K562 (cell line): ENCODE measurements around the gene DKC1. TPM values are rescaled to one million over a fixed set of nuclear protein-coding genes. Genes with fewer than 3 reads are reported as not detected.

Source experiments
- CEBPZ ChIP-seq: fragments of 150-350 bp; IDR thresholded peaks from 2 replicates; pipeline ENCODE4 v1.6.1; 2014; ENCODE audit warnings: low read depth, mild to moderate bottlenecking, low read length, borderline replicate concordance
- CREB5 ChIP-seq: fragments of 250-450 bp; sonication (Bioruptor Pico); IDR thresholded peaks from 2 replicates; pipeline ENCODE4 v1.5.0; 2020; ENCODE audit warnings: mild to moderate bottlenecking
- DNMT1 ChIP-seq: fragments of 450-650 bp; IDR thresholded peaks from 2 replicates; pipeline ENCODE4 v1.6.1; 2016; ENCODE audit warnings: antibody characterized with exemption, mild to moderate bottlenecking
- E2F4 ChIP-seq: sonication (generic); formaldehyde crosslinking; IDR thresholded peaks from 2 replicates; pipeline ENCODE4 v1.8.0; 2022; ENCODE audit warnings: mild to moderate bottlenecking, low read depth, missing genetic modification reagents
- FOXJ2 ChIP-seq: fragments of 200-800 bp; sonication (Bioruptor generic); IDR thresholded peaks from 2 replicates; pipeline ENCODE4 v1.6.1; 2016; ENCODE audit warnings: missing genetic modification characterization, missing compliant biosample characterization
- KDM2B ChIP-seq: fragments of 250-450 bp; sonication (Bioruptor Pico); IDR thresholded peaks from 2 replicates; pipeline ENCODE4 v1.8.0; 2021; ENCODE audit warnings: mild to moderate bottlenecking, moderate library complexity
- MTA3 ChIP-seq: fragments of 450-650 bp; formaldehyde crosslinking; IDR thresholded peaks from 2 replicates; pipeline ENCODE4 v1.6.1; 2017; ENCODE audit warnings: mild to moderate bottlenecking, borderline replicate concordance
- NCOA4 ChIP-seq: fragments of 450-650 bp; IDR thresholded peaks from 2 replicates; pipeline ENCODE4 v1.6.1; 2018; ENCODE audit warnings: mild to moderate bottlenecking; ENCODE audit not compliant: partially characterized antibody
- OTX1 ChIP-seq: fragments of 450-650 bp; formaldehyde crosslinking; IDR thresholded peaks from 2 replicates; pipeline ENCODE4 v1.4.0; 2022; ENCODE audit warnings: mild to moderate bottlenecking
- RBM17 ChIP-seq: fragments of 200-400 bp; formaldehyde crosslinking; IDR thresholded peaks from 2 replicates; pipeline ENCODE4 v1.6.1; 2017; ENCODE audit warnings: low read depth, mild to moderate bottlenecking, low read length, borderline replicate concordance
- SIRT6 ChIP-seq: IDR thresholded peaks from one replicate; pipeline ENCODE4 v1.6.1; 2012; ENCODE audit warnings: low read depth, mild to moderate bottlenecking, control low read depth, inconsistent platforms, low read length, moderate library complexity
- SMARCA5 ChIP-seq: fragments of 450-650 bp; IDR thresholded peaks from 2 replicates; pipeline ENCODE4 v1.6.1; 2016
- TBL1XR1 ChIP-seq, 2 experiments: IDR thresholded peaks; 2 replicates each; pipeline ENCODE4 v1.6.1; 2012; ENCODE audit warnings: improper control_type of control experiment in 2 of 2, low read length in 2 of 2, mild to moderate bottlenecking in 1 of 2
- TRIM25 ChIP-seq: fragments of 450-650 bp; IDR thresholded peaks from 2 replicates; pipeline ENCODE4 v1.7.0; 2016; ENCODE audit warnings: borderline replicate concordance
- ZNF280B ChIP-seq: fragments of 250-450 bp; sonication (Bioruptor Pico); IDR thresholded peaks from 2 replicates; pipeline ENCODE4 v1.5.1; 2021; ENCODE audit warnings: mild to moderate bottlenecking
- ZNF57 ChIP-seq: fragments of 450-650 bp; formaldehyde crosslinking; IDR thresholded peaks from 2 replicates; pipeline ENCODE4 v1.4.0; 2020; ENCODE audit warnings: mild to moderate bottlenecking, moderate library complexity
- ZNF696 ChIP-seq: fragments of 250-450 bp; sonication (Bioruptor Pico); conservative IDR thresholded peaks from 2 replicates; pipeline ENCODE4 v1.4.0; 2020; ENCODE audit warnings: mild to moderate bottlenecking, moderate library complexity
- ZSCAN29 ChIP-seq: fragments of 450-650 bp; IDR thresholded peaks from 2 replicates; pipeline ENCODE4 v1.6.1; 2017
- polyA plus RNA-seq, 8 experiments: library from polyadenylated mRNA; depleted of rRNA in 4 of 8; stranded (reverse) in 5 of 8; unstranded in 3 of 8; fragments of >200 nt; fragmentation: Nextera tagmentation in 2 of 8; fragmentation: Illumina TruSeq in 1 of 8; extraction: Ambion mirVana in 2 of 8; extraction: Trizol in 1 of 8; gene quantifications; 2 replicates each; pipeline versions ENCODE4 v1.2.1 to v1.2.3, GENCODE V29; 2011 to 2014; ENCODE audit warnings: inconsistent platforms in 1 of 8, missing spikeins in 1 of 8
- total RNA-seq, 7 experiments: library from RNA; depleted of rRNA in 6 of 7; stranded (reverse); fragments of >200 nt in 6 of 7; fragmentation: Illumina TruSeq in 2 of 7; extraction: Trizol in 2 of 7; gene quantifications; 2 replicates each; pipeline versions ENCODE4 v1.2.1 to v1.2.3, GENCODE V29; 2011 to 2021; ENCODE audit warnings: low replicate concordance in 1 of 7

The DKC1 gene
- total and polyA plus RNA-seq, 9 of the 15 experiments (the other 6 are each of a cell fraction or from before 2014, with no cell fraction given): 205 to 313 (median 219) TPM

- TF ChIP-seq OTX1 (no peak), RBM17 (no peak), ZNF57 (CRISPR knock-in tag) (no peak), KDM2B (no peak), E2F4 (CRISPR knock-in tag) (no peak), SMARCA5 (no peak), NCOA4 (no peak), ZNF696 (CRISPR knock-in tag) (no peak), TBL1XR1 (IDR thresholded peaks at IDR 0.05; ENCODE audit: low read length in 2 of 2) (peak in 1 of 2 experiments; percentile 11; a peak in 1 of 4 replicates), MTA3 (no peak), FOXJ2 (tag) (no peak), TRIM25 (no peak), CEBPZ (no peak), ZSCAN29 (no peak), DNMT1 (no peak), SIRT6 (no peak), CREB5 (CRISPR knock-in tag) (no peak), ZNF280B (CRISPR knock-in tag) (no peak)
These were observed 56.5 kb downstream of the DKC1 start (continued) for GRCh38 chrX:154818916-154819770.
